Peyer's patch (tissue), 4 donors: Measurements from ENCODE around the gene CADPS2.
"Not testable (repeated sequence)": the region's sequence is repeated elsewhere in the genome, so short reads cannot be mapped to it uniquely, and the experiment has no call there.

Experiments used
- CTCF ChIP-seq, 6 experiments: fragments of 450-650 bp in 4 of 6; fragments of 200-600 bp in 2 of 6; sonication (generic) in 1 of 6; IDR thresholded peaks; one replicate each; pipeline ENCODE4 v1.5.1; 2017 to 2019; ENCODE audit warnings: antibody characterized with exemption in 6 of 6, mild to moderate bottlenecking in 3 of 6, moderate library complexity in 1 of 6
- POLR2A ChIP-seq, 2 donors: fragments of 450-650 bp; IDR thresholded peaks; one replicate each; pipeline ENCODE4 v1.5.1; 2017; ENCODE audit warnings: antibody characterized with exemption in 2 of 2, mild to moderate bottlenecking in 2 of 2, moderate library complexity in 2 of 2

- TF ChIP-seq CTCF, POLR2A (IDR thresholded peaks at IDR 0.05): not testable (repeated sequence)
These were observed 207.0 kb downstream of the CADPS2 start for GRCh38 chr7:122679269-122679709.
